HepG2 (cell line): Measurements from ENCODE around the gene GAL3ST2. TPM values are rescaled to one million over a fixed set of nuclear protein-coding genes. Genes with fewer than 3 reads are reported as not detected.

ENCODE experiments used
- AKAP8 ChIP-seq: sonication (generic); formaldehyde crosslinking; IDR thresholded peaks from 2 replicates; pipeline ENCODE4 v1.5.1; 2020; ENCODE audit warnings: mild to moderate bottlenecking, missing genetic modification reagents
- MEF2D ChIP-seq: sonication (generic); formaldehyde crosslinking; IDR thresholded peaks from 2 replicates; pipeline ENCODE4 v1.5.1; 2020; ENCODE audit warnings: mild to moderate bottlenecking, missing genetic modification reagents
- MIXL1 ChIP-seq: IDR thresholded peaks from 2 replicates; pipeline ENCODE4 v1.6.1; 2016
- SMYD3 ChIP-seq: sonication (generic); formaldehyde crosslinking; IDR thresholded peaks from 2 replicates; pipeline ENCODE4 v1.8.1; 2023; ENCODE audit warnings: mild to moderate bottlenecking, missing genetic modification reagents
- TBX3 ChIP-seq: fragments of 450-650 bp; IDR thresholded peaks from 2 replicates; pipeline ENCODE4 v1.6.1; 2017; ENCODE audit warnings: antibody characterized with exemption, mild to moderate bottlenecking, inconsistent platforms, borderline replicate concordance
- ZNF484 ChIP-seq: sonication (generic); formaldehyde crosslinking; IDR thresholded peaks from 2 replicates; pipeline ENCODE4 v1.5.1; 2020; ENCODE audit warnings: mild to moderate bottlenecking, low read depth, missing genetic modification reagents, borderline replicate concordance
- ZNF609 ChIP-seq: sonication (generic); formaldehyde crosslinking; IDR thresholded peaks from 2 replicates; pipeline ENCODE4 v1.4.0; 2020; ENCODE audit warnings: mild to moderate bottlenecking, missing genetic modification reagents, borderline replicate concordance
- ZNF703 ChIP-seq: sonication (generic); formaldehyde crosslinking; IDR thresholded peaks from 2 replicates; pipeline ENCODE4 v1.5.1; 2020; ENCODE audit warnings: missing genetic modification reagents, mild to moderate bottlenecking, moderate library complexity, borderline replicate concordance
- polyA plus RNA-seq, 8 experiments: library from polyadenylated mRNA; depleted of rRNA in 3 of 8; stranded (reverse) in 7 of 8; unstranded in 1 of 8; fragments of >200 nt; fragmentation: Illumina TruSeq in 4 of 8; extraction: Trizol in 4 of 8; gene quantifications; 2 replicates each; pipeline versions ENCODE4 v1.2.1 to v1.2.3, GENCODE V29; 2011 to 2016; ENCODE audit warnings: low read depth in 4 of 8, missing spikeins in 1 of 8, mixed read lengths in 1 of 8; ENCODE audit not compliant: insufficient read depth in 1 of 8
- total RNA-seq, 5 experiments: library from RNA; depleted of rRNA; stranded (reverse); fragments of >200 nt; fragmentation: Illumina TruSeq; extraction: Trizol; gene quantifications; 2 replicates each; pipeline ENCODE4 v1.2.3, GENCODE V29; 2016; ENCODE audit warnings: low read depth in 1 of 5
- TF ChIP-seq, protein P1 (sequence below): sonication (generic); formaldehyde crosslinking; IDR thresholded peaks from 2 replicates; pipeline ENCODE4 v1.8.1; 2023; ENCODE audit warnings: mild to moderate bottlenecking, moderate library complexity, missing genetic modification reagents
- TF ChIP-seq, protein P2 (sequence below): sonication (generic); formaldehyde crosslinking; IDR thresholded peaks from 2 replicates; pipeline ENCODE4 v1.5.0; 2020; ENCODE audit warnings: missing genetic modification reagents, mild to moderate bottlenecking, borderline replicate concordance
- TF ChIP-seq, protein P3 (sequence below): sonication (generic); formaldehyde crosslinking; IDR thresholded peaks from 2 replicates; pipeline ENCODE4 v1.4.0; 2020; ENCODE audit warnings: missing genetic modification reagents, low read depth, mild to moderate bottlenecking, borderline replicate concordance

The GAL3ST2 gene
- total and polyA plus RNA-seq, 2 of the 13 experiments (the other 11 are each of a cell fraction or from before 2014, with no cell fraction given) = 0.17 to 0.20 TPM

GRCh38 chr2:241773511-241774418 is 2.9 kb upstream of the GAL3ST2 start (continued):
- TF ChIP-seq, protein P1, sequence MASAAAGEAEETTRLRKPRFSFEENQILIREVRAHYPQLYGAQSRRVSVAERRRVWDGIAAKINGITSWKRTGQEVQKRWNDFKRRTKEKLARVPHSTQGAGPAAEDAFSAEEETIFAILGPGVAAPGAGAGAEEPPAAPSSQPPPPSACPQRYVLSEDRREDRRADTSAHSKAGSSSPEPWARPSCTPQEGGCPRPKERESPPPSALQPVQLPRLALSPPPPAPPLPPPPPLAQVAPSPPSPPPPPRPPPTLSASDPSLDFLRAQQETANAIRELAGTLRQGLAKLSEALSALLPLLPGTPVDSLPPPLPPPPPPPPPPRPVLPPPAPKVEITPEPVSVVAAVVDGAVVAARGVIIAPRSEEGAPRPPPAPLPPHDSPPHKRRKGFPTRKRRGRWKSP (CRISPR knock-in tag) = peak; percentile 44
- 0 out of 2 replicates have a peak, but pooled peaks have one; percentile 10 for TF ChIP-seq SMYD3 (CRISPR knock-in tag)
- 0 out of 2 replicates have a peak, but pooled peaks have one; percentile 36 for TF ChIP-seq TBX3
- TF ChIP-seq ZNF484 (CRISPR knock-in tag) = no peak
- no peak for TF ChIP-seq MIXL1 (CRISPR knock-in tag)
- TF ChIP-seq AKAP8 = peak; percentile 86
- TF ChIP-seq ZNF703 (CRISPR knock-in tag) = peak; percentile 16; the same call in 1 of the 2 replicates
- TF ChIP-seq ZNF609 (CRISPR knock-in tag) = peak; percentile 7; the same call in 1 of the 2 replicates
- TF ChIP-seq, protein P2, sequence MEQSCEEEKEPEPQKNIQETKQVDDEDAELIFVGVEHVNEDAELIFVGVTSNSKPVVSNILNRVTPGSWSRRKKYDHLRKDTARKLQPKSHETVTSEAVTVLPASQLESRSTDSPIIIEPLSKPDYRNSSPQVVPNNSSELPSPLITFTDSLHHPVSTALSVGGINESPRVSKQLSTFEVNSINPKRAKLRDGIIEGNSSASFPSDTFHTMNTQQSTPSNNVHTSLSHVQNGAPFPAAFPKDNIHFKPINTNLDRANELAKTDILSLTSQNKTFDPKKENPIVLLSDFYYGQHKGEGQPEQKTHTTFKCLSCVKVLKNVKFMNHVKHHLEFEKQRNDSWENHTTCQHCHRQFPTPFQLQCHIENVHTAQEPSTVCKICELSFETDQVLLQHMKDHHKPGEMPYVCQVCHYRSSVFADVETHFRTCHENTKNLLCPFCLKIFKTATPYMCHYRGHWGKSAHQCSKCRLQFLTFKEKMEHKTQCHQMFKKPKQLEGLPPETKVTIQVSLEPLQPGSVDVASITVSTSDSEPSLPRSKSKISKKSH (CRISPR knock-in tag) = peak; percentile 66; the same call in 1 of the 2 replicates
- TF ChIP-seq, protein P3, sequence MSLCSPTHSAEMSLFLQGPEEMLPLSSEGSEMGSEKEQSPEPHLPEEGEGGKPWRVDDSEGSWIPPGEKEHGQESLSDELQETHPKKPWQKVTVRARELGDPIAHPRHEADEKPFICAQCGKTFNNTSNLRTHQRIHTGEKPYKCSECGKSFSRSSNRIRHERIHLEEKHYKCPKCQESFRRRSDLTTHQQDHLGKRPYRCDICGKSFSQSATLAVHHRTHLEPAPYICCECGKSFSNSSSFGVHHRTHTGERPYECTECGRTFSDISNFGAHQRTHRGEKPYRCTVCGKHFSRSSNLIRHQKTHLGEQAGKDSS (CRISPR knock-in tag) = 0 out of 2 replicates have a peak, but pooled peaks have one; percentile 4
- TF ChIP-seq MEF2D = no peak
